HG03135 (cell line): ENCODE measurements around the gene STXBP1.
A peak's percentile ranks its signal among the peaks of the same experiment; 100 is the strongest.

ENCODE experiments used
- ATAC-seq: cut with Tn5 transposase; IDR thresholded peaks from one replicate; pipeline ENCODE4 v1.9.1; 2021; ENCODE audit warnings: mild to moderate bottlenecking, moderate library complexity; ENCODE audit not compliant: unreplicated experiment

STXBP1 gene

GRCh38 chr9:127611899-127612790 lies at the start of gene STXBP1:
Gene STXBP1 (plus strand): TSS chr9:127612277. CDS start chr9:127612404, 127 bp downstream.
- peak; percentile 84 for ATAC-seq

DNA sequence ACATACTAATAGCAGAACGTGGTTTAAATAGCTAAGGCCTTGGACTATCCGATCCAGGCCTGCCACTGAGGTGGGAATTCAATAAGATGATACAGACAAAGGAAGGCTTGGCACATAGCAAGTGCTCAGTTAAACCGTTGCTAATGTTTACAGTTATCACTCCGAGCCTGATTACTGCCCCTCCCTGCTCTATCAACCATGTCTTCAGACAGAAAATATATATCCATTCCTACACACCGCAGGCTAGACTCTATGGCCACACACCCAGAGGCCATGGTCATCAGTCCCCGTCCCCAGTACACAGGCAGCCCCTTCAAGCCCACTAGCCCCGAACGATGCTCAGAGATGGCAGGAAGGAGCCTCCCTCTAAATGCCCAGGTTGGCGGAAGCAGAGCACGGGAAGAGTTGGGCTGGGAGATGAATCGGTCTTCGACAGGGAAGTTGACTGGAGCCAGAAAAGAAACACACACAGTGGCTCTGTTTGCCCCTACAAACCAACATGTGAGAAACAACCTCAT lies 49.7 kb upstream of the STXBP1 start:
- ATAC-seq: no peak

DNA sequence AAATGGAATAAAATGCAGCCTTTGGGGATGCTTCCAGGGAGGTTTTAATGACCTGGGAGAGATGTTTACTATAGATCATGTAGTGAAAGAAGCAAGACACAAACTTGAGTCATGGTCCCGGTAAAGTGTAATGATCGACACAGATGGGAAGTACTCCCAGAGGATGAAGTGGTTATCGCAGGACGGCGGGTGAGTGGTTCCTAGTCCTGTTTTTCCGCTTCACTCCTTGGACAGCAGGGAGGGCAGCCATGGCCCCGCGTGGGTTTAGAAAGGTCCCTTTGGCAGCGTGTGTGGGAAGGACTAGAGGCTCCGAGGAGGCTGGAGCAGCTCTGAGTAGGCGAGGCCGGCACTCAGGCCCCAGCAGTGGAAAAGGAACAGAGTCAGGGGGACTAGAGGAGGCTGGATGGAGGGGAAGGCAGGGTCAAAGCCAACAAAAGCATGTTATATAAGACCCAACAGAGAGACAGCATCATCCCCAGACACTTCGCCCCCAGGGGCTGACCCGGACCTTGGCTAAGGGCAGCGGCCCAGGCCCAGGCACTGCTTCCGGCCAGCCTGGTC lies 49.2 kb upstream of the STXBP1 start:
- ATAC-seq: no peak

GRCh38 chr9:127563579-127563978 lies 48.5 kb upstream of the STXBP1 start:
- no peak for ATAC-seq

- no peak for ATAC-seq
Observed at GRCh38 chr9:127565231-127565630, 46.8 kb upstream of the STXBP1 start.

- ATAC-seq: no peak
Observed at GRCh38 chr9:127566351-127567001, 45.6 kb upstream of the STXBP1 start.

GRCh38 chr9:127567035-127567729 lies 44.9 kb upstream of the STXBP1 start:
- ATAC-seq: no peak

DNA sequence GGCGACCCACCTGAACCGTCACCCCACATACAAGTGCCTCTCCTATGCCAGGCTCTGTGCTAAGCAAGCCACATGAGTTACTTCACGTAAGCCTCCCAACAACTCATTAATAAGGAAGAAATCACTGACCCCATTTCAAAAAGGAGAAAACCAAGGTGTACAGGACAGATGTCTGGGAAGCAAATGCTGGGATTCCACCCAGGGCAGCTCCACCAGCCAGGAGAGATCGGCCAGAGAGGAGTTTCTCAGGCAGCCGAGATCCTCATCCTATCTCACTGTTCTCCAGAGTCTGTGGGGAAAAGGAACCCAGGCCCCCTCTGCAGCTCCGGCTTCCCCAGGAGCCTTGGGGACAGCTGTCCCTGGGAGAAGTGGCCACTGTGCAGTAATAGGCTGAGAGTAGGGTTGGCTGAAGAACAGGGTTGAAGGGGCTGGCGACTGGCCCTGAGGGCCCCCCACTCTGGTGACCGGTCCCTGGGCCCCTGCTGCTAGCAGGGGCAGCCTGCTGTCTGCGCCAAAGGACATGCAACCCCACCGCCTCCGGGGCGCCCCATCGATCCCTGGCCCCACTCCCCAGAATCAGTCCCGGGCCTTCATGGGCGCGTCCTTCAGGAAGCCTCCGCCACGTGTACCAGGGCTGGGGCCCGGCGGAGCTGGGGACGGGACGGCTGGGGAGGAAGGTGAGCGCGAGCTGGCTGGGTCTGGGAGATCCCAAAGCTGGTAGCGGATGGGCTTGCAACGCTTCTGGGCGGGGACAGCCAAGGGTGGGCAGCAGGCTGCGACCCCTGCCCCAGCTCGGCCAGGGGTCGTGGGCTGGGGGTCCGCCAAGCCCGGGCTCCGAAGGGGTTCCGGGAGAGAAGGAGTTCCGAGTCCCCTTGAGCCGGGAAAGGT lies 44.1 kb upstream of the STXBP1 start:
- no peak for ATAC-seq

- no peak for ATAC-seq
Observed at GRCh38 chr9:127568618-127568970, 43.5 kb upstream of the STXBP1 start.

GRCh38 chr9:127568971-127569885 lies 42.8 kb upstream of the STXBP1 start:
- no peak for ATAC-seq

GRCh38 chr9:127569886-127570401 lies 42.1 kb upstream of the STXBP1 start:
- ATAC-seq: no peak

DNA sequence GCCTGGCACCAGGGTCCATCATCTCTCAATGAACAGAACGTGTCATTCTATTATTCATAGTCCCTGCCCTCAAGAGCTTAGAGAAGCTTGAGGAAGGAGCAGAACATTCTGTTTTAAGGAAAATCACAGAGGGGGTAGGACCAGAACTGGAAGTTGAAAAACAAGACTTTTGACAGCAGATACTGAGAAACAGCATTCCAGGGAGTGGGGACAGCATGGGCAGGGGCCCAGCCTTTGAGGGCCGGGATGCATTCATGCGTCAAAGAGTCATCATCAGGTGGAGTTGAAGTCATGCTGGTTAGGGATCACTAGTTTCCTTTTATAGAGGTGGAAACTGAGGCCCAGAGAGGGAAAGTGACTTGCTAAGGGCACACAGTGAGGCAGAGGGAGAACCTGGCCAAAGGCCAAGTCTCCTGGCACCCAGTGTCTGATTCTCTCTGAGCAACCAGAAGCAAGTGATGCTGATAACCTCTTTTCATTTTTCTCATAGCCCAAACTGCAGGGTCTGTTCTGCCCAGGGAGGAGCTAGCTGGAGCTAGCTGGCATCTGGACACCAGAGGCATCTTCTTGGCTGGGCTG lies 41.5 kb upstream of the STXBP1 start:
- no peak for ATAC-seq

- ATAC-seq: no peak
Observed at GRCh38 chr9:127571971-127572370, 40.1 kb upstream of the STXBP1 start.

- no peak for ATAC-seq
Observed at GRCh38 chr9:127572961-127573721, 38.9 kb upstream of the STXBP1 start.

GRCh38 chr9:127574072-127574993 lies 37.7 kb upstream of the STXBP1 start:
- ATAC-seq: no peak

DNA sequence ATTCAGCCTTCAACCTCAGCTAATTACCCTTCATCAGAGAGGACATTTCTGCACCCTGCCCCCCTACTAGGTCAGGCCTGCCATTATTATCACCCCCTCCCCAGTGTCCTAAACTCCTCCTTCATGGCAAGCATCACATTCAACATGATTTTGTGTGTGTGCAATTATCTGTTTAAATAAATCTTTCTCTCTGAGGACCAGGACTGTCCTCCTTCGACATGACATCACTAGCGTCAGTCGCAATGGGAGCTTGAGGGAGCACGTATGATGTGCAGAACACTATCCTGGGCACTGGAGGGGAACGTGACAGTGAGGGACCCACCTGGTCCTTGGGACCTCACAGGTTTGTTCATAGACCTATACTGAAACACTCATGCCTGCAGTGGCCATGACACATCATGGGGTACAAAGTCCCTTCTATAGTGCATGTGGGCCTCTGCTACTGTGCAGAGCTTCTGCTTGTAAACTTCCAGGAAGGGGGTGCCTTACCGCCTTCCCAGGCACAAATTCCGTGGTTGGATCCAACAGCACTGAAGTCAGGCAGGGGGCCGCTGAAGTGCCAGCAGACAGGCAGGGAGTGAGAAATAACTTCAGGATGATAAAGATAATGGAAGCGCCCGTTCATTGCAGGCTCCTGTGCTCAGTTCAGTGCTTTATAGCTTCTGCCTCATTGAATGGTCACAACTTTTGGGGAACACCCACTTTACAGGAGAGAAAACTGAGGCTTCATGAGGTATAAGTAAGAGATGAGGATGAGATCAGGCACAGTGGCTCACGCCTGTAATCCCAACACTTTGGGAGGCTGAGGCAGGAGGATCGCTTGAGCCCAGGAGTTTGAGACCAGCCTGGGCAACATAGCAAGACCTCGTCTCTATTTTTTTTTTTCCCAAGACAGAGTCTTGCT lies 36.0 kb upstream of the STXBP1 start:
- ATAC-seq: no peak
